Measurements from ENCODE around the gene BTBD19.
"Not testable (repeated sequence)": the region's sequence is repeated elsewhere in the genome, so short reads cannot be mapped to it uniquely, and the experiment has no call there.

Gene BTBD19

GRCh38 chr1:44808063-44808937 is at the start of gene BTBD19:
BTBD19 (plus strand) TSS chr1:44808523; CDS start chr1:44808821, 298 bp downstream.
- peak; percentile 89 for DNase-seq

GRCh38 chr1:44759077-44759476 is 49.2 kb upstream of the BTBD19 start:
- no peak for DNase-seq

GRCh38 chr1:44760876-44761275 is 47.4 kb upstream of the BTBD19 start:
- DNase-seq = no peak

- DNase-seq = not testable (repeated sequence)
Observed at GRCh38 chr1:44766421-44766820, 41.9 kb upstream of the BTBD19 start.

- peak; percentile 95 for DNase-seq
Observed at GRCh38 chr1:44775078-44775929, 33.0 kb upstream of the BTBD19 start, which contains the start of gene RPS8. RPS8 (plus strand) TSS chr1:44775540; CDS start chr1:44775597, 57 bp downstream.

GRCh38 chr1:44775930-44776729 is 32.2 kb upstream of the BTBD19 start:
- peak; percentile 12 for DNase-seq

- no peak for DNase-seq
Observed at GRCh38 chr1:44776730-44777068, 31.6 kb upstream of the BTBD19 start.

GRCh38 chr1:44777547-44777946 is 30.8 kb upstream of the BTBD19 start:
- DNase-seq = no peak

- no peak for DNase-seq
Observed at GRCh38 chr1:44777969-44778635, 30.2 kb upstream of the BTBD19 start.

GRCh38 chr1:44778705-44779576 is 29.4 kb upstream of the BTBD19 start:
- DNase-seq = no peak

- no peak for DNase-seq
Observed at GRCh38 chr1:44780583-44781121, 27.7 kb upstream of the BTBD19 start.

- no peak for DNase-seq
Observed at GRCh38 chr1:44783697-44784093, 24.6 kb upstream of the BTBD19 start.

- DNase-seq = no peak
Observed at GRCh38 chr1:44784094-44785028, 24.0 kb upstream of the BTBD19 start.

- no peak for DNase-seq
Observed at GRCh38 chr1:44785029-44785380, 23.3 kb upstream of the BTBD19 start.

GRCh38 chr1:44785501-44786137 is 22.7 kb upstream of the BTBD19 start:
- DNase-seq = no peak

- peak; percentile 52 for DNase-seq
Observed at GRCh38 chr1:44786138-44786840, 22.0 kb upstream of the BTBD19 start.

GRCh38 chr1:44786841-44787426 is 21.4 kb upstream of the BTBD19 start:
- no peak for DNase-seq

- no peak for DNase-seq
Observed at GRCh38 chr1:44787506-44787905, 20.8 kb upstream of the BTBD19 start.

All from fibroblast of skin of right biceps (primary cell).